ENCODE results near the gene DLX5. TPM values are rescaled to one million over a fixed set of nuclear protein-coding genes. Genes with fewer than 3 reads are reported as not detected.

DLX5 gene
- total RNA-seq, 1 donor from 2014 or later, result not detected

DNA sequence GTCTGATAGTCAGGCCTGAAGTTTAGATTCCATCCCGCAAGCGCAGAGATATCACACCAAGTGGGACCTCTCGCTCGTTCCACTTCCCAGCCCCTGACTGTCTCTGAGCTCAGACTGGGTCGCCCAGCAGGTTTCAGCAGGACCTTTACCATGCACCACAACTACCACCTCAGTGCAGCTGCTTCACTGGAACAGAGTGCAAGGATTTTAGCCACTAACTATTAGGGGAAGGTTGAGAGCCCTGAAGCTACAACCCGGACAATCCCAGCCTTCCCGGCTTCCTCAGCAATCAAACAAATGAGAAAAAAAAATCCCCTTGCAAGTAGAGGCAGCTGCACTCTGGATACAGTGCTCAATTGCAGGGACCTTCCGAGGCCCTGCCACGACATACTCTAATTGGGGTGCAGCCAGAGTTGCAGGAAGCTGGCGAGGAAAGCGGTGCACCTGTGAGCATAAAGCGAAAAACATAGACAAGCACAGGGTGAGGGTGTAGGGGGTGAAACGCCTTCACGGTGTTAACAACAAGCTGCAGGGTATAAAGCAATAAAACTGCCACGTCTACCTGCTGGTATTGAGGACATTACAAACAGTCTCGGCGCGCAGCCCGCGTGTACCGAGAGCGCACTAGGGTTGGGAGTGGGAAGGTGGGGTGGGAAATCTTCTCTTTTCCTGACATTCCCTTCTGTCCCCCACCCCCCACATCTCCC, 21.9 kb downstream of the DLX5 start:
- no peaks in the 10 kb centered on the region for H3K36me3 ChIP-seq (ENCODE audit: control insufficient read depth, insufficient read depth, low read length)
- TF ChIP-seq, protein P1, sequence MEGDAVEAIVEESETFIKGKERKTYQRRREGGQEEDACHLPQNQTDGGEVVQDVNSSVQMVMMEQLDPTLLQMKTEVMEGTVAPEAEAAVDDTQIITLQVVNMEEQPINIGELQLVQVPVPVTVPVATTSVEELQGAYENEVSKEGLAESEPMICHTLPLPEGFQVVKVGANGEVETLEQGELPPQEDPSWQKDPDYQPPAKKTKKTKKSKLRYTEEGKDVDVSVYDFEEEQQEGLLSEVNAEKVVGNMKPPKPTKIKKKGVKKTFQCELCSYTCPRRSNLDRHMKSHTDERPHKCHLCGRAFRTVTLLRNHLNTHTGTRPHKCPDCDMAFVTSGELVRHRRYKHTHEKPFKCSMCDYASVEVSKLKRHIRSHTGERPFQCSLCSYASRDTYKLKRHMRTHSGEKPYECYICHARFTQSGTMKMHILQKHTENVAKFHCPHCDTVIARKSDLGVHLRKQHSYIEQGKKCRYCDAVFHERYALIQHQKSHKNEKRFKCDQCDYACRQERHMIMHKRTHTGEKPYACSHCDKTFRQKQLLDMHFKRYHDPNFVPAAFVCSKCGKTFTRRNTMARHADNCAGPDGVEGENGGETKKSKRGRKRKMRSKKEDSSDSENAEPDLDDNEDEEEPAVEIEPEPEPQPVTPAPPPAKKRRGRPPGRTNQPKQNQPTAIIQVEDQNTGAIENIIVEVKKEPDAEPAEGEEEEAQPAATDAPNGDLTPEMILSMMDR (IDR thresholded peaks at IDR 0.05; ENCODE audit: insufficient read depth, low read length, poor library complexity, severe bottlenecking), result no peak
- no peak overlapping the region for H3K4me3 ChIP-seq (ENCODE audit: low read depth, low read length)
- DNase-seq (ENCODE audit: low read depth), result no peak
- peaks cover 91% of the 10 kb centered on the region for H3K27me3 ChIP-seq (ENCODE audit: control insufficient read depth, insufficient read depth, low read length)

GRCh38 chr7:97001656-97002554, 22.7 kb downstream of the DLX5 start:
- Histone ChIP-seq H3K27me3 (ENCODE audit: control insufficient read depth, insufficient read depth, low read length) (peaks cover 91% of the 10 kb centered on the region), H3K36me3 (ENCODE audit: control insufficient read depth, insufficient read depth, low read length) (no peaks in the 10 kb centered on the region), H3K4me3 (ENCODE audit: low read depth, low read length) (no peak overlapping the region)
- TF ChIP-seq, protein P1 (IDR thresholded peaks at IDR 0.05; ENCODE audit: insufficient read depth, low read length, poor library complexity, severe bottlenecking), result no peak
- DNase-seq (ENCODE audit: low read depth), result no peak

- Histone ChIP-seq H3K36me3 (ENCODE audit: control insufficient read depth, insufficient read depth, low read length) (no peaks in the 10 kb centered on the region), H3K4me3 (ENCODE audit: low read depth, low read length) (no peak overlapping the region), H3K27me3 (ENCODE audit: control insufficient read depth, insufficient read depth, low read length) (peaks cover 92% of the 10 kb centered on the region)
- TF ChIP-seq, protein P1 (IDR thresholded peaks at IDR 0.05; ENCODE audit: insufficient read depth, low read length, poor library complexity, severe bottlenecking), result no peak
- no peak for DNase-seq (ENCODE audit: low read depth)
These were observed 23.4 kb downstream of the DLX5 start for GRCh38 chr7:97001221-97001620.

DNA sequence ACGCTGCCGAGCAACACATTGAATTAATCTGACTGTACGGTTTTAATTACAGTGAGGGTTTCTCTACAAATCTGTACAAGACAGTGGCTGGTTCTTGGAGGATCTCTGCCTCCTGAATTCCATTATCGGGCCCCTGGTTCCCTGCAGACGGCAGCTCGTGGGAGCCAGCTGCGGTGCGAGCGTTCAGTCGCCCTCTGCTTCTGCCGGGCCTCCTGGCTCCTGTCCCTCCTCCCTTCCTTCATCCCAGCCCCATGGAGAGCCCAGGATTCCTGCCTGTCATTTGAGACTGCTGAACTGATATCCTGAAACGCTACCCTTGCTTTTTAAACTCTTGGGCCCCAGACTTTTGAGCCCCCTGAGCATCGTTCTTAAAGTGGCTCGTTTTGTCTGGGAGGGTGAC, 25.9 kb downstream of the DLX5 start:
- TF ChIP-seq, protein P1 (IDR thresholded peaks at IDR 0.05; ENCODE audit: insufficient read depth, low read length, poor library complexity, severe bottlenecking), result no peak
- DNase-seq (ENCODE audit: low read depth), result no peak
- H3K27me3 ChIP-seq (ENCODE audit: control insufficient read depth, insufficient read depth, low read length), result peaks cover 88% of the 10 kb centered on the region

DNA sequence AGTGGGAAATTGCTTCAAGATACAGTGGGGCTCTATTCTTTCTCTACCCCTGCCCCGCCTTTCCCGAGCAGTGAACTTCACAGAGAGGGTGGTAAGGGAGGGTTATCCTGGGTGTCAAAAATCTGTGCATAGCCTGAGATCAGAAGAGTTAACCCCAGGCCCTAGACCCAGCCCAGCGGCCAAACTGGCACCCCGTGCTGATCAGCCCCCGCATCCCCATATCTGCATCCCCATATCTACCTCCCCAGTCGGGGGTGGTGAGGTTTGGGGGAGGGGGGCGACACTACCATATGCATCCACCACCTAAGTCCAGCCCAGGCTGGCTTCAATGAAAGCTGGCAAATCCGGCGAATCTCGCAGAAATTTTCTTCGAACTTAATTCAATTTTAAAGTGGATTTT, 26.3 kb downstream of the DLX5 start:
- Histone ChIP-seq H3K27me3 (ENCODE audit: control insufficient read depth, insufficient read depth, low read length) (peaks cover 88% of the 10 kb centered on the region), H3K4me3 (ENCODE audit: low read depth, low read length) (no peak overlapping the region), H3K36me3 (ENCODE audit: control insufficient read depth, insufficient read depth, low read length) (no peaks in the 10 kb centered on the region)
- no peak for DNase-seq (ENCODE audit: low read depth)
- TF ChIP-seq, protein P1 (IDR thresholded peaks at IDR 0.05; ENCODE audit: insufficient read depth, low read length, poor library complexity, severe bottlenecking), result no peak

More for the DNA sequence above, 25.9 kb downstream of the DLX5 start:
- Histone ChIP-seq H3K36me3 (ENCODE audit: control insufficient read depth, insufficient read depth, low read length) (no peaks in the 10 kb centered on the region), H3K4me3 (ENCODE audit: low read depth, low read length) (no peak overlapping the region)
